ENCODE data around the gene SRRD.
"Not testable (repeated sequence)": the region's sequence is repeated elsewhere in the genome, so short reads cannot be mapped to it uniquely, and the experiment has no call there.

Gene SRRD

DNA sequence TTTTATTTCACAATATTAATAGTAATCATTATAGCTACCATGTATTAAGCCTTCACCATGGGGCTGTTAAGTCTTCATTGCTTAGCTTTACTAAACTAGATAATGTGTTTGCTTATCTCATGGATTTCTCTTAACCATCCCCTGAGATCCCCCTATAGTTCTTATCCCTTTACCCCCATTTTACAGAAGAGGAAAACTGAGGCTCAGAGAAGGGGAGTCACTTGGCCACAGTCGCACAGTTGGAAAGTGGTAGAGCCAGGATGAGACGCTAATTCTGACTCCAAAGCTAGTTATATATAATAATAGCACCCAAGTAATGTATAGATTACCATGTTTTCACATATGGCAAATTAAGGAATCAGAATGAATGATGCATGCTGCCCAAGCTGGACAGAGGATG is 38.3 kb downstream of the SRRD start:
- DNase-seq (ENCODE audit: low spot score) = no peak

DNA sequence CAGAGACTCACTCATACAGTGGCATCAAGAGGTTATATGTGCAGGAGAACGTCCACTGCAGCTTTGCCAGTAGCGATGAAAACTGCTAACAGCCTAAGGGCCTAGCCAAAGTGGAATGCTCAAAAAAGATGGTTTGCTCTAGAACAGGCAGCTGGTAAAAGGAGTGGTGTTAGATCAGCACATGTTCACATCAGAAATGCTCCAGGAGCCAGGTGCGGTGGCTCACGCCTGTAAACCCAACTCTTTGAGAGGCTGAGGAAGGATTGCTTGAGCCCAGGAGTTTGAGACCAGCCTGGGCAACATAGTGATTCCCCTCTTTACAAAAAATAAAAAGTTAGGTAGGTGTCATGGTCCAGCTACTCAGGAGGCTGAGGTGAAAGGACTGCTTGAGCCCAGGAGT is 38.9 kb downstream of the SRRD start:
- no peak for DNase-seq (ENCODE audit: low spot score)

DNA sequence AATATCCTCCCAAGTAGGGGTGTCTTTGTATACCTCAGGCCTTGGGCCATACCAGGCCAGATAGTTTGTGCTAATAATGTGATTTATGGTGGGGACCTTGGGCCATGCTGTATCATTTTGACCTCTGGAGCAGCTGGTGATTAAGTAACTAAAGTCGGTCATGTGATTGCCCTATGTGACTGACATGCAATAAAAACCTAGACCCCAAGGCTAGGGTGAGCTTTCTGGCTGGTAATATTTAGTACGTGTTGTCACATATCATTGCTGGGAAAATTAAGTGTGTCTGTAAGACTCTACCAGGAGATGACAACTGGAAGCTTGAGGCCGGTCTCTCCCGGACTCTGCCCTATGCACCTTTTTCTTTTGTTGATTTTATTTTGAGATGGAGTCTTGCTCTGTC is 41.2 kb downstream of the SRRD start:
- no peak for DNase-seq (ENCODE audit: low spot score)

DNA sequence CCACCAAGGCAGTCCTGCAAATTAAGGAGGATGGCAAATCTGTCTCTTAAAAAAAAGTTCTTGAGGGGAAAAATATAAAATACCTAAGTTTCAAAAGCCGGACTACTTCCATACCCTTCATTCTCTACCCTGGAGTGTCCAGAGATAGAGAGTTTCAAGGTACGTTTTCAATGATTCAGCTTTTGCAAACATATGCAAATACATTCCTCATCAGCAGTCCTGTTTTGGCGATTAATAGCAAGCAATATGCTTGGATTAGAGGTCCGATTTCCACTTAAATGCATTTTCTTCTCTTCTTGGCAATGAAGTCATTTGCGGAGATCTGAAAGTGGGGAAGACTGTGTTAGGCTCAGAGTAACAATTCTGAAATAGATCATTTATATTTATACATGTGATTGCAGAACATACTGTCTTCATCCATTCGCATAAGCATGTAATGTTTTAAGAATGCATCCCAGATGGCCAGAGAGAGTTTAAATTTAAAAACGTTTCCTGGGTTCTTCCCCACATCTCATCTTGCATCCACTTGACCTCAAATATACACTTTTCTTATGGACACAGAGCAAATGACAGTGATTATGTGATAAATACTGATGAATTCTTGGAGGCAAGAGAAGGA is 42.4 kb downstream of the SRRD start:
- no peak for DNase-seq (ENCODE audit: low spot score)

DNA sequence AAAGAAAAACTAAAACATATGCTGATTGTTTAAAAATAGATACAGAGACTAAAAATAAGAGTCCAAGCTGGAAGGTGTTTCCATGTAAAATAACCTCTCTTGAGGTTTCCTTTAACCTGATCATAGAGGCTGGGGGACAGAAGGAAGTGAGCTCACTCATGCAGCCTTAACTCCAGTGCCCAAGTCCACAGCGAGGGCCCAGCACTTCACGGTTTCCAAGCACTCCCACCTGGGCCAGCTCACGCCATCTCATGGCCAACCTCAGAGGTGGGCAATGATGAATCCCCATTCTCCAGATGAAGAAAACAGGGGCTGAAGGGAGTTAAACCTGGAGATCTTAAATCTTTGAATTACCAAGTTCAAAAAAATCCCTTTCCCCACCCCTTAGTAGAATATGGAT is 43.5 kb downstream of the SRRD start:
- DNase-seq (ENCODE audit: low spot score) = no peak

DNA sequence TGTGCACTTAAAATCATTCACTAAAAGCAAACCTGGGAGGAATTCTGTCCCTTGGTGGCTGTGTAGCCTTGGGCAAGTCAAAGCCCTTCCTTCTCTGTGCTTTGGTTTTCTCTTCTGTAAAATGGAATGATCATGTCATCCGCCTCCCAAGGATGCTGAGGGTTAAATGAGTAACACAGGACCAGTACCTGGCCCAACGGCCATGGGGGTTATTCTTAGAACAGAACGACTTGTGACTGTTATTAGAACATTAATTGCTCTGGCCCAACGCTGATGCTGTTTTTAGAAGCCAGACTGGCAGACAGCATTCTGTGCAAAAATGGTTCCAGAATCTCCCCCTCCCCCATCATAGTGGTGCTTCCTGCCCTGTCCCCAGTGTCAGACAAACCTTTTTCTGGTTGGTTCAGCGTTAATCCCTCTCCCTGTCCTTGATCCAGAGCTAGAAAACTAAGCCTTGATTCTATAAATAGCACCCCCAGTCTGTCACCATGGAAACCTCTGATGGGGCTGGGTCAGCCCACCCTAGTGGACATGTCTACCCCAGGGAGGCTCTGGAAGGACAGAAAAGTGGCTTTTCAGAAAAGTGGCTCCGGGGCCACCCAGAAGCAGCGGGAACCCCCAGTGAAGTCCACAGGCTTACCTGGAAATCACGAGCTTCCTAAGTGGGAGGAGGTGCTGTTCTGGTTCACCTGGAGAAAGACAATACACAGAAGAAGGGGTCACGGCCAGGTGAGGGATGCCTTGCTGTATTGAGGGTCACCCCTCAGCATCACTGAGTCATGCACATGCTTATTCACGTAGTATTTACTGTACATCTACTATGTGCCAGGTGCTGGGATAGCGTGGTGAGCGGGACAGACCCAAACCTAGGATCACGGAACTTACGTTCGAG is 44.1 kb downstream of the SRRD start:
- peak; percentile 72 for DNase-seq (ENCODE audit: low spot score)

DNA sequence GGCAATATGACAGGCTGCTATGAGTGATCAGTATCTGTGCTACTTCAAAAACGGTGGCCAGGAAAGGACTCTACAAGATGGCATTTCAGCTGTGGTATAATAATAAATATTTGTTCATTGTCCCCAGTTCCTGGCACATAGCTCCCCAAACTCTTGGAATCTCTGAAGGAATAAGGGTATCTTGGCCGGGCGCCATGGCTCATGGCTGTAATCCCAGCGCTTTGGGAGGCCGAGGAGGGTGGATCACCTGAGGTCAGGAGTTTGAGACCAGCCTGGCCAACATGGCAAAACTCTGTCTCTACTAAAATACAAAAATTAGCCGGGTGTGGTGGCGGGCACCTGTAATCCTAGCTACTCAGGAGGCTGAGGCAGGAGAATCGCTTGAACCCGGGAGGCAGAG is 44.8 kb downstream of the SRRD start:
- DNase-seq (ENCODE audit: low spot score) = not testable (repeated sequence)

DNA sequence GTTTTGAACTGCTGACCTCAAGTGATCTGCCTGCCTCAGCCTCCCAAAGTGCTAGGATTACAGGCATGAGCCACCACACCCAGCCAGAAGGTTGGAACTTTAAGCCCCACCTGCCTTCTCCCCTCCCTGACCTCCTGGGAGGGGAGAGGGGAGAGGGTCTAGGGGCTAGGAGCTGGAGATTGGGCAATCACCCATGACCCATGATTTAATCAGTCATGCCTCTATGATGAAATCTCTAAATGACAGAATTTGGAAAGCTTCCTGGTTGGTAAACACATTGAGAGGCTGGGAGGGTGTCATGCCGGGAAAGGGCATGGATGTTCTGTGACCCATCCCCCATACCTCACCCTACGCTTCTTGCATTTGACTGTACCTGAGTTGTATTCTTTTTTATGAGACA is 45.7 kb downstream of the SRRD start:
- no peak for DNase-seq (ENCODE audit: low spot score)

DNA sequence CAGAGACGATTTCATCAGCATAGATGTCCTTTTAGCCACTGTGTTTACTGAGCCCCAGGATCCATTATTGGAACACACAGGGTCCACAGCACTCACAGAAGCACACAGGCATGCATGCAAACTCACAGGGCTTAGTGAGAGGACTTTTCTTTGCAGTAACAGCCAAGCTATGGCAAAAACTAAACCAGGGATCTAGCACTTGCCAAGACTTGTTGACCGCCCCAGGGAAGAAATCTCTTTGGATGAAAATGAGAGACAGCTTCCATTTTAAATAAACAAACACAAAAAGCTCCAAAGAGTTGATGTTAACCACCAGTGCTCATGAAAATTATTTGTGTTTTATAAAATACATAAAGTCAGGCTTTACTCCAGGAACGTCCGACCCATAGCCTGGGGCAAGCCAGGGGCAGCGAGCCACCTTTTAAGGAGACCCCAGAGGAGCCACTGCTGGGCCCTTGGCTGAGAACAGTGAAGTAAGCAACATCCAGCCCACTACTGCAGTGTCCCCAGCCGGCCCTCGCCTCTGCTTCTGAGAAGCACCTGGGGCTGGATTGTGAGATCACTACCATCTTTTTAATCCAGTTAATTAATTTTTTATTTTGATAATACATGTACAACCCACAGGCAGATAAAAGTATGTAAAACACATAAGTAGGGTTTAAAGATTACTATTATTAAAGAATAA is 50.6 kb downstream of the SRRD start:
- no peak for DNase-seq (ENCODE audit: low spot score)

DNA sequence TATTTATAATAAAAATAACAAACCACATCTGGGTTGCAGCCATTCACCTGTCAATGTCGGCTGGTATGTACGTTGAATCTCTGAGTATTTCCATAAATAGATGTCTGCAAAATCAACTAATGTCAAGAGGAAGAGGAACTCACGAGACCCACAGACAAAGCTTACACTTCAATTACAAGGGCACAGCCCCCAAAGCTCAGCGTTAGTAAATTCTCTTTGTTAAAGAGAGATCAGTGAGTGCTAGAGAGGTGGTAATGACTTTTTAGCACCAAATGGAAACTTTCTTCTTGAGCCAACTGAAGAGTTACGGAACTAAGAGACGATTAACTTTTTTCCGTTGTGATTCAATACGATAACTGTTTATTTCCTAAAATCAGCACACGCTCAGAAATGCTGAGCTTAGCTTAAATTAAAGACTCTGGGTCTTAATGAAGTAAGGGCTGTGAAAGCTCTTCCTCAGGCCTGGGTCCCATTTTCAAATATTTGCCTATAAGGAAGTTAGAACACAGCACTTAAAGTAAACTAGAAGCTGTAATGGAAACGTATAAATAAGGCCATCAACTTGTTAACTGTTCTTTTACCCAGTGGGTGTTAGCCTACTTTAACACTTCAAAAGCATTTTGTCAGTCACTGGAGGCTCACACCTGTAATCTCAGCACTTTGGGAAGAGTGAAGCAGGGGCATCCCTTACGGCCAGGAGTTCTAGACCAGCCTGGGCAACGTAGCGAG is 51.4 kb downstream of the SRRD start:
- no peak for DNase-seq (ENCODE audit: low spot score)

DNA sequence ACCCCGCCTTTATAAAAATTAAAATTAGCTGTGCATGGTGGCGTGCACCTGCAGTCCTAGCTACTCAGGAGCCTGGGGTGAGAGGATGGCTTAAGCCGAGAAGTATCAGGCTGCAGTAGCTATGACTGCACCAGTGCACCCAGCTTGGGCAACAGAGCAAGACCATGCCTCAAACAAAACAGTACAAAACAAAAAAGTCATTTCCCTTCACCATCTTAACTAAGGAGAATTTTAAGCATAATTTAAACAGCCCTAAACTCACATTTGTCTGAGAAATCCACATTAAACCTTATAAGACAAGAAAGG is 51.9 kb downstream of the SRRD start:
- DNase-seq (ENCODE audit: low spot score) = no peak

DNA sequence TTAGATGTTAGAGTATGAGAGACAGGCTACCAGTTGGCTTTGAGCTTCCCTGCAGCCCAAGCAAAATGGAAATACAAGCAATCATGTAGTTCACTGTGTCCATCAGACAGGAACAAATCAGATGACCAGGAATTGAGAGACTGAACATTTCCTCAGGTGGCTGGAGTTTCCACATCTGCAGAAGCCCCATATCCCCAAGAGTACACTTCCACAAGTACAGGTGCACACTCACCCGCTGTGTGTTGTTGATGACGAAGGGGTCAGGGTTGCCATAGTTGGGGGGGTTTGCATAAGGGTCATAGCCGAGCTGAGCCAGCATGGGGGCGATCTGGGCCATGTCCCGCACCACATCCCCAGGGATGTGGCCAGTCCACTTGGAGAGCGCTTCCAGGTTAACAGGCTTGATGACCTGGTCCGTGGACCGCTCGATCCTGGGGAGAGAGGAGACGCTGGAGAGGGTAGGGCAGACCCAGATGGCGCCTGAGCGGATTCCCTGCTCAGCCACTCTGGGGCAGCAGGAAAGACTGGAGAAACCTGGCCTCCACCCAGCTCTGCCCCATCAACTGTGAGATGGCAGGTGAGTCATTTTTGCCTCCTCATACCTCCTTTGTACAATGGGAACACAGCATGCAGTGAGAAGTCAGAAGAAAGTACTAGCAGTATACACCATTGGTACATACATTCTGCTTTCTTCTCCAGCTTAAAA is 52.5 kb downstream of the SRRD start:
- DNase-seq (ENCODE audit: low spot score) = no peak

DNA sequence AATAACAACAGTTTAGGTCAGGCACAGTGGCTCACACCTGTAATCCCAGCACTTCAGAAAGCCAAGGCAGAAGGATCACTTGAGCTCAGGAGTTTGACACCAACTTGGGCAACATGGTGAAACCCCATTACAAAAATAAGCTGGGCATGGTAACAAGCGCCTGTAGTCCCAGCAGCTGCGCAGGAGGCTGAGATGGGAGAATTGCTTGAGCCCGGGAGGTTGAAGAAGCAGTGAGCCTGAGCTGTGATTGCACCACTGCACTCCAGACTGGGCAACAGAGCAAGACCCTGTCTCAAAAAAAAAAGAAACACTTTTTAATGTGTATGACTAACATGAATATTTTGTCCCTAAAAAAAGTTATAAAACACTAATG is 53.1 kb downstream of the SRRD start:
- DNase-seq (ENCODE audit: low spot score) = no peak

DNA sequence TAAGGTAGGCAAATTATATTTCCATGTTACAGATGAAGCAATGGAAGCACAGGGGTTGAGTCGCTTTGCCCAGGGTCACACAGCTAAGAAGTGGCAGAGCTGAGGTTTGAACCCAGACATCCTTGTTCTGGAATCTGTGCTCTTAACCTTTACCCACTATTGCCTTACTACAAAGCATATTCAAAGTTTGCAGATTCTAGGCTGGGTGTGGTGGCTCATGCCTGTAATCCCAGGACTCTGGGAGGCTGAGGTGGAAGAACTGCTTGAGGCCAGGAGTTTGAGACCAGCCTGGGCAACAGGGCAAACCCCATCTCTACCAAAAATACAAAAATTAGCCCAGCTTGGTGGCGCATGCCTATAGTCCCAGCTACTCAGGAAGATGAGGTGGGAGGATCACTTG is 56.4 kb downstream of the SRRD start:
- DNase-seq (ENCODE audit: low spot score) = no peak

DNA sequence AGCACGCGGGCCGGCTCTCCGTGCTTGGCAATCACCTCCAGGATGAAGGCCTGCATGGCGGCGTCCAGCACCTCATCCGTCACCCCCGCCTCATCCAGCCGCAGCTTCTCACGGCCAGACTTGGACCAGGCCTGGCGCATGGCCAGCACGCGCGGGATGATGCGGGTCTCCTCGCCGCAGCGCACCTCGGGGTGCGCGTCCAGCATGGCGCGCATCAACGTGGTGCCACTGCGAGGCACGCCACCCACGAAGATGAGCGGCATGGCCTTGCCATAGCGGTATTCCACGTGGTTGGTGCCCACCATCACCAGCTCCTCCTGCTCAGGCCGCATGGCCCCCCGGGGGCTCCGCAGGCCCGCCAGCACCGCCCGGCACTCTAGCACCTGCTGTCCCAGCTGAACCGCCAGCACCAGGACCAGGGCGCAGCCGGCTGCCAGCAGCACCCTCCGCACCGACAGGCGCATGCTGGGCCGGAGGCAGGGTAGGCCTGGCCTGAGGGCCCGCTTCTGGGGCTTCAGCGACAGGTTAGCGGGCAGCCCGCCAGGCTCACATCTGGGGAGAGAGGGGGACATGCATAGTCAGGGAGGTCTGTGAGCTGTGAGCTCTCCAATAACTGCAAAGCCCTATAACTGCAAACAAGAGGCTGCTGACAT is 57.6 kb downstream of the SRRD start:
- no peak for DNase-seq (ENCODE audit: low spot score)

DNA sequence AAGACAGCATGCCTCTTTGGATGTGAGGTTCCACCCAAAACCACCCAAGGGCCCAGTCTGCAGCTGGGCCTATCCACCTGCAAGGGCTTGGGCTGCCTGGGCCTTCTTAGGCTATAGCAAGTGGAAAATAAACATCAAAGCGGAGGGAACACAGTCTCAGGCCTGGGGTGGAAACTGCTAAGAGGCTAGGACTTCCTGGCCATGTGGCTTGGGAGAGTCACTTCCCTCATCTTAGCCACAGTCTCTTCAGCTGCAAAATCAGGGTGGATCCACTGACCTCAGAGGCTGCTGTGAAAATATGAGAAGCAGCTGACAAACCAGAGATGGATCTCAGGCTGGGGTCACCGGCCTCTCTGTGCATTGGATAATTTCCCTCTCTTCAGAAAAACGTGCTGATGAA is 59.2 kb downstream of the SRRD start:
- DNase-seq (ENCODE audit: low spot score) = no peak

Measured in D341Med (cell line).